Left lung (tissue), 10 donors: ENCODE results near the gene KLHL28. TPM values are rescaled to one million over a fixed set of nuclear protein-coding genes. Genes with fewer than 3 reads are reported as not detected.
"Not testable (repeated sequence)": the region's sequence is repeated elsewhere in the genome, so short reads cannot be mapped to it uniquely, and the experiment has no call there.

Experiments
- ATAC-seq: fragments of 200-7000 bp; cut with Tn5 transposase; one replicate; pipeline ENCODE4 v1.9.1; 2020; ENCODE audit warnings: moderate library complexity
- DNase-seq, 4 donors: peaks; one replicate each; pipeline ENCODE4 v3.0.0-alpha.2; 2013 to 2020
- H3K27ac ChIP-seq, 2 donors: fragments of 200-600 bp; sonication (generic) in 1 of 2; one replicate each; pipeline versions ENCODE4 v1.5.0 to v1.8.0; 2020 to 2021
- H3K27me3 ChIP-seq, 2 donors: fragments of 200-600 bp; sonication (generic) in 1 of 2; one replicate each; pipeline versions ENCODE4 v1.5.0 to v1.8.0; 2020 to 2021
- H3K36me3 ChIP-seq, 2 donors: fragments of 200-600 bp; sonication (generic) in 1 of 2; one replicate each; pipeline versions ENCODE4 v1.5.0 to v1.8.0; 2020 to 2021
- H3K4me1 ChIP-seq, 2 donors: fragments of 200-600 bp; one replicate each; pipeline ENCODE4 v1.8.0; 2021
- H3K4me3 ChIP-seq, 2 donors: fragments of 200-600 bp; sonication (generic) in 1 of 2; one replicate each; pipeline versions ENCODE4 v1.5.0 to v1.8.0; 2020 to 2021; ENCODE audit warnings: mild to moderate bottlenecking in 1 of 2
- H3K9me3 ChIP-seq, 2 donors: fragments of 200-600 bp; sonication (generic) in 1 of 2; one replicate each; pipeline versions ENCODE4 v1.5.0 to v1.8.0; 2020 to 2021
- intact Hi-C, 2 donors: fragments of 100-400 bp; cut with DNase I; formaldehyde crosslinking; loops; one replicate each; pipeline versions ENCODE4 v1.11.2 to v1.14.2; 2022
- polyA plus RNA-seq, 6 donors: library from polyadenylated mRNA; unstranded; fragments of 120-200 nt; gene quantifications; one replicate each; pipeline ENCODE4 v1.2.1, GENCODE V29; 2013; ENCODE audit not compliant: insufficient read length in 6 of 6
- total RNA-seq, 2 donors: library from RNA; stranded (reverse); fragmentation: NEBNext Ultra II Directional; extraction: Animal tissue kit (Norgen Biotek cat#: 25700); gene quantifications; one replicate each; pipeline ENCODE4 v1.2.1, GENCODE V29; 2021
- TF ChIP-seq, protein P1 (sequence below), 2 donors: fragments of 200-600 bp; sonication (generic) in 1 of 2; IDR thresholded peaks; one replicate each; pipeline versions ENCODE4 v1.5.0 to v1.8.0; 2021; ENCODE audit warnings: antibody characterized with exemption in 2 of 2
- donor health status: DM: no; HTN: yes; CAD: no.
- donor health status: DM: no; HTN: no; CAD: no.

KLHL28 gene
- total and polyA plus RNA-seq, 8 donors = 14.7 to 22.1 (median 17.8) TPM

DNA sequence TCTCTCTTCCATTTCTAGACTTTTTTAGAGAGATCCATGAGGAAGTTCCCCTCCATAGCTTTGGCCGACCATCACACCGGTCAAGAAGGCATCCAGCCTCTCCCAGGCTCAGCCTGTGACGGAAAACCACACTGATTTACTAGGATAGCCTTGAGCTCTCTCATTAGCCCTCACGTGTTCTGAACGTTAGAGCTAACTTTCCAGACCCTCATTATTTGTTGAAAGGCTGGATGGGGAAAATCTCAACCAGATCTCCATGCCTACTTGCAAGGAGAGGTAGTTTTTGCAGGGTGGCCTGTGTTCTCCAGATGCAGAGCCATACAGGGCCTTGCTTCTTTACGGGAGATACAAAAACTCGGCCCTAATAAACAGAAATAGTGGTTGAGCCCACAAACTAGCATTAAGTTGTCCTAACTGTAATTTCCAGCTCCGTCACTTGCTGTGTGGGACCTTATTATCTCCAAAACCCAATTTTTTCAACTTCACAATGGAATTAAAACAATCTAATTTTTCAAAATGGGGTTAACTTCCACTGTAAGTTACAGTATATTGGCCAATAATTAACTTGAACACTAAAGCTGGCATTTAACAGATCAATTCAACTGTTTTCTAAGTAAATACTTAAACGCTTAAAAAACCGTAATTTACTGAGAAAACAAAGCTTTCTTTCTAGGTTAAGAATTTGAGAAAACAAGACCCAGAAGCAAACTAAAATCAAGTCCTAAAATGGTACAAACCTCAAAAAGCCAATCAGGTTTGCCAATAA is 65.3 kb downstream of the KLHL28 start:
- DNase-seq = no peak
- H3K27ac ChIP-seq = peak overlapping the region; percentile 41 to 99
- ATAC-seq = no peak
- no peaks in the 10 kb centered on the region for H3K36me3 ChIP-seq
- H3K27me3 ChIP-seq = no peaks in the 10 kb centered on the region
- peaks cover 0 to 15% of the 10 kb centered on the region in 2 donors for H3K4me1 ChIP-seq
- TF ChIP-seq, protein P1, sequence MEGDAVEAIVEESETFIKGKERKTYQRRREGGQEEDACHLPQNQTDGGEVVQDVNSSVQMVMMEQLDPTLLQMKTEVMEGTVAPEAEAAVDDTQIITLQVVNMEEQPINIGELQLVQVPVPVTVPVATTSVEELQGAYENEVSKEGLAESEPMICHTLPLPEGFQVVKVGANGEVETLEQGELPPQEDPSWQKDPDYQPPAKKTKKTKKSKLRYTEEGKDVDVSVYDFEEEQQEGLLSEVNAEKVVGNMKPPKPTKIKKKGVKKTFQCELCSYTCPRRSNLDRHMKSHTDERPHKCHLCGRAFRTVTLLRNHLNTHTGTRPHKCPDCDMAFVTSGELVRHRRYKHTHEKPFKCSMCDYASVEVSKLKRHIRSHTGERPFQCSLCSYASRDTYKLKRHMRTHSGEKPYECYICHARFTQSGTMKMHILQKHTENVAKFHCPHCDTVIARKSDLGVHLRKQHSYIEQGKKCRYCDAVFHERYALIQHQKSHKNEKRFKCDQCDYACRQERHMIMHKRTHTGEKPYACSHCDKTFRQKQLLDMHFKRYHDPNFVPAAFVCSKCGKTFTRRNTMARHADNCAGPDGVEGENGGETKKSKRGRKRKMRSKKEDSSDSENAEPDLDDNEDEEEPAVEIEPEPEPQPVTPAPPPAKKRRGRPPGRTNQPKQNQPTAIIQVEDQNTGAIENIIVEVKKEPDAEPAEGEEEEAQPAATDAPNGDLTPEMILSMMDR (IDR thresholded peaks at IDR 0.05) = no peak
- intact Hi-C loops = no loop called here
- H3K4me3 ChIP-seq = peak overlapping the region in 1 of 2 donors; percentile 66
- H3K9me3 ChIP-seq = peaks cover 0 to 2% of the 10 kb centered on the region in 2 donors

DNA sequence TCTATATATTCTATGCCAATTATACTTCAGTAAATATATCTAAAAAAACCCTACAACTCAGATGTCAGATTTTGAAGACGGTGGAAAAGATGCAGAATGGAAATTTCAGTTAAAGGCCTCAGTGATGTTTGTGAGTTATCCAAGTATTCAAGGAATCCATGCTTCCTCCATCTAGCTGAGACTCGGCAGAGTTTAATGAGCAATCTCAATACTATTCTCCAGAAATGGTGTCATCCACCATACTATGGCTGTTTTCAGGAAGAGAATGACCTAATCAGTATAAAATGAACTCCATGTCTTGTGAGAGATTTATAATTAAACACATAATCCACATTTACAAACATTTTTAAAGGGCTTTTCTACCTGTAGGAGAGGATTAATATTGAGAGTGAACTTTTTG is 66.0 kb downstream of the KLHL28 start:
- no peak for ATAC-seq
- peaks cover 0 to 15% of the 10 kb centered on the region in 2 donors for H3K4me1 ChIP-seq
- H3K36me3 ChIP-seq = no peaks in the 10 kb centered on the region
- no peak overlapping the region for H3K27ac ChIP-seq
- peaks cover 0 to 2% of the 10 kb centered on the region in 2 donors for H3K9me3 ChIP-seq
- DNase-seq = no peak
- no peaks in the 10 kb centered on the region for H3K27me3 ChIP-seq
- intact Hi-C loops = no loop called here
- TF ChIP-seq, protein P1 (IDR thresholded peaks at IDR 0.05) = no peak
- no peak overlapping the region for H3K4me3 ChIP-seq

DNA sequence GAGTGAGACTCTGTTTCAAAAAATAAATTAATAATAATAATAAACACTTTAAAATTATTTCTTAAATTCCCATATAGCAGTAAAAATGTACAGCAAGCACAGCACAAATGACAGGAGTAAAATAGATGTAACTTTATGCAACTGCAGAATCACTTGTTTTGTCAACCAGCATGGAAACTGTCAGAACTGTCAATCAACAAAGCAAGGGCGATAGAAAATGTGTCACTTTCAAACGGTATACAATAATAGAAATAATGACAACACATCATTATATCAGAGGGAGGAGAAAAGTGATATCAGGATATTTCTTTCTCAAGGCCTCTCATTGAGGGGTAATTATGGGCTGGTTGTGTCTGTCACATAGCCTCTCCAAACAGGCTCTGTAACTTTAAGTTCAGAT is 68.2 kb downstream of the KLHL28 start:
- Histone ChIP-seq H3K4me1 (peaks cover 0 to 9% of the 10 kb centered on the region in 2 donors), H3K27me3 (no peaks in the 10 kb centered on the region), H3K9me3 (peaks cover 0 to 2% of the 10 kb centered on the region in 2 donors), H3K36me3 (no peaks in the 10 kb centered on the region), H3K27ac (no peak overlapping the region), H3K4me3 (no peak overlapping the region)
- TF ChIP-seq, protein P1 (IDR thresholded peaks at IDR 0.05) = no peak
- ATAC-seq (no peak), DNase-seq (no peak)
- intact Hi-C loops = no loop called here

DNA sequence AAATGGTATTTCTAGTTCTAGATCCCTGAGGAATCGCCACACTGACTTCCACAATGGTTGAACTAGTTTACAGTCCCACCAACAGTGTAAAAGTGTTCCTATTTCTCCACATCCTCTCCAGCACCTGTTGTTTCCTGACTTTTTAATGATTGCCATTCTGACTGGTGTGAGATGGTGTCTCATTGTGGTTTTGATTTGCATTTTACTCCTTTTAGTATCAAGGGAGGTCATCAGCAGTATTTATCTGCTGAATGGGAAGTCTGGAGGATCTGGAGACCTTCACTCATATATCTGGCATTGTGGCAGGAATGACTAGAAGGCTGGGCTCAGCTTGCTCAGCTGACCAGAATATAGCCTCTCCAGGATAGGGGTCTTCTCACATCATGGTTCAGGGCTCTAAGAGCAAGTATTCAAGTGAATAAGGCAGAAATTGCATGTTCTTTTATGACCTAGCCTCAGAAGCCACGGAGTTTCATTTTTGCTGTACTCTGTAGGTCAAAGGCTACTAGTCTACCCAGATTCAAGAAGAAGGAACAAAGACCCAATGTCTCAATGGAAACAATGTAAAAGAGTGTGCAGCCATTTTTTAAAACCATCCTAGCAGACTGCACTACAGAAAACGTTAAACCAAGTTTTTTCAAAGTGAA is 69.9 kb downstream of the KLHL28 start:
- H3K9me3 ChIP-seq, intact Hi-C loops, H3K27me3 ChIP-seq: not testable (repeated sequence)

DNA sequence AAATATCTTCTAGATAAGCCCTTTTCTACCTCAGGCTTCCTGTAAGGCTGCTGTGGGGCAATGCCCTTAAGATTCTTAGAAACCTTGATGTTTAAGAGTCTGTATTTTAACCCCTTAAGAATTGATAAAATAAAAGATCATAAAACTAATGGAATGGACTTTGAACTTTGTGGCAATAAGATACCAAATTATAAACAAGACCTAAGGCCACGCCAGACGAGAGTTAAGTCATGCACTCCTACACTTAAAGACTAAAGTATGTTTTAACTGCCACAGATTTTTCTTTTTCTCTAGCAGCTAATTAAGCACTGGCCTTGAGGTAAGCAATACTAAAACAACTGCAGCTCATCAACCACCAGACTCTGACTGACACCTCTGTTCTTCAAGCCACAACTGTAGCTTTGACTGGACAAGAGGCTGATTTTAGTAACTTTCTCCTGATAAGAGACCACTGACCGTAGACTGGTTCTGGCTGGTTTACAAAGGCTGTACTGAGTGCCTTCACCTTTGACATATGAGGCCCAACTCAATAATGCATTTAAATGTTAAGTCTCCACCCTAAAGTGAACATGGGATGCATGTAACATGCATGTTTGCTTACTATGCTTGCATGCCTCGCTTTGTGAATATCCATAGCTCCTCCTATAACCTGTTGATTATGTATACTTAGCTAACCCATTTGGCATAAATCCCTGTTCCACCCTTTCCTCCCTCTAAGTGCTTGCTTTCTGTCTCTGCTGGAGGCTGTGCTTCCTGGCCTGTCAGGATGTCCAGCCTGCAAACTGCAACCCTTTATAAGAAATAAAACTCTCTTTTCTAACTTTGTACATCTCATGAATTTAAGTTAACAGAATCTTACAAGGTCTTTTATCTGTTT is 71.9 kb downstream of the KLHL28 start:
- H3K4me1 ChIP-seq = no peaks in the 10 kb centered on the region
- no peak for ATAC-seq
- H3K27me3 ChIP-seq = no peaks in the 10 kb centered on the region
- intact Hi-C loops = no loop called here
- TF ChIP-seq, protein P1 (IDR thresholded peaks at IDR 0.05) = no peak
- DNase-seq = peak in 2 of 4 donors; percentile 66 to 74
- no peak overlapping the region for H3K27ac ChIP-seq
- H3K4me3 ChIP-seq = no peak overlapping the region
- peaks cover 0 to 5% of the 10 kb centered on the region in 2 donors for H3K9me3 ChIP-seq
- H3K36me3 ChIP-seq = no peaks in the 10 kb centered on the region

More for the DNA sequence above, 69.9 kb downstream of the KLHL28 start:
- not testable (repeated sequence) for ATAC-seq, H3K36me3 ChIP-seq, H3K27ac ChIP-seq, H3K4me3 ChIP-seq, DNase-seq, H3K4me1 ChIP-seq
